Measurements from ENCODE around the gene TMEM256. TPM values are rescaled to one million over a fixed set of nuclear protein-coding genes. Genes with fewer than 3 reads are reported as not detected.

TMEM256 gene
- total and polyA plus RNA-seq, 9 of the 15 experiments (the other 6 are each of a cell fraction or from before 2014, with no cell fraction given) = 43.4 to 177 (median 68.5) TPM

DNA sequence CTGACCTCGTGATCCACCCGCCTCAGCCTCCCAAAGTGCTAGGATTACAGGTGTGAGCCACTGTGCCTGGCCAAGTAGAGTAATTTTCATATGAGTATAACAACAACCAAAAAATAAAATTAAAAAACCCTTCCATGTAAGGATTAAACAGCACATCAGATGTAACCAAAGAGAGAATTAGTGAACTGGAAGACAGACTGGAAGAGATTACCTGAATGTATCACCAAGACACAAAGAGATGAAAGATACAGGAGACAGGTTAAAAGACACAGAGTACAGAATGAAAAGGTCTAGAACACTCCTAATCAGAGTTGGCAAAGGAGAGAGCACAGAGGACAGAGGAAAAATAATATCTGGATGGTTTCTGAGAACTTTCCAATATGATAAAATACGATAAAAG lies 24.8 kb downstream of the TMEM256 start:
- in situ Hi-C loops (cut with MboI) (no loop called here), intact Hi-C loops (cut with micrococcal nuclease) (no loop called here)
- Histone ChIP-seq H3K27ac (ENCODE audit: extremely low read depth, low read depth, low read length) (no peak overlapping the region), H3K4me1 (replicated peaks in 1 of 2; ENCODE audit: control insufficient read depth in 2 of 2, insufficient read depth in 2 of 2, low read length in 2 of 2) (peaks cover 8 to 18% of the 10 kb centered on the region in 2 experiments; a peak in 4 of 5 replicates), H3K9me3 (replicated peaks; ENCODE audit: control insufficient read depth, insufficient read depth, low read depth, low read length) (peaks cover 2% of the 10 kb centered on the region; the same call in 1 of the 2 replicates), H3K9ac (ENCODE audit: insufficient read depth in 1 of 2, low read depth in 2 of 2, low read length in 2 of 2) (no peak overlapping the region), H3K79me2 (ENCODE audit: control insufficient read depth, insufficient read depth, low read length) (no peaks in the 10 kb centered on the region; the same call in 2 of the 3 replicates), H4K20me1 (replicated peaks; ENCODE audit: control insufficient read depth, insufficient read depth, low read length) (no peaks in the 10 kb centered on the region), H3K36me3 (ENCODE audit: control insufficient read depth, insufficient read depth, low read length) (no peaks in the 10 kb centered on the region), H2AFZ (ENCODE audit: low read depth, low read length) (no peak overlapping the region), H3K27me3 (ENCODE audit: control insufficient read depth in 2 of 2, insufficient read depth in 2 of 2, low read length in 2 of 2) (no peaks in the 10 kb centered on the region), H3K9me1 (ENCODE audit: control insufficient read depth, insufficient read depth, low read length) (no peaks in the 10 kb centered on the region), H3K4me2 (ENCODE audit: insufficient read depth, low read length) (no peak overlapping the region), H3K4me3 (no peak overlapping the region)
- 71% methylated on average over 3 of the region's 3 CpGs for WGBS (ENCODE audit: insufficient coverage, low coverage, missing lambda C conversion rate)
- ATAC-seq (no peak), FAIRE-seq (no peak), DNase-seq (ENCODE audit: extremely low read depth in 1 of 4, low spot score in 3 of 4) (no peak)
- peak in 1 of 2 experiments; percentile 36; a peak in 1 of 4 replicates for TF ChIP-seq KDM1A (IDR thresholded peaks at IDR 0.05)
- TF ChIP-seq TRIM28 (IDR thresholded peaks at IDR 0.05) = peak; percentile 76; the same call in 1 of the 2 replicates
- TF ChIP-seq CBX3 (IDR thresholded peaks at IDR 0.05; ENCODE audit: borderline replicate concordance in 1 of 2, low read length in 2 of 2) = peak in 1 of 2 experiments; percentile 71; a peak in 1 of 3 replicates
- no peak for TF ChIP-seq ESRRA (IDR thresholded peaks at IDR 0.05; ENCODE audit: borderline replicate concordance, low read depth)
- TF ChIP-seq BCOR (IDR thresholded peaks at IDR 0.05) = peak; percentile 62
- peak; percentile 44 for TF ChIP-seq RBM25 (IDR thresholded peaks at IDR 0.05; ENCODE audit: low read depth, low read length, severe bottlenecking)
- no peak for TF ChIP-seq RNF2 (IDR thresholded peaks at IDR 0.05)
- TF ChIP-seq, protein P1, sequence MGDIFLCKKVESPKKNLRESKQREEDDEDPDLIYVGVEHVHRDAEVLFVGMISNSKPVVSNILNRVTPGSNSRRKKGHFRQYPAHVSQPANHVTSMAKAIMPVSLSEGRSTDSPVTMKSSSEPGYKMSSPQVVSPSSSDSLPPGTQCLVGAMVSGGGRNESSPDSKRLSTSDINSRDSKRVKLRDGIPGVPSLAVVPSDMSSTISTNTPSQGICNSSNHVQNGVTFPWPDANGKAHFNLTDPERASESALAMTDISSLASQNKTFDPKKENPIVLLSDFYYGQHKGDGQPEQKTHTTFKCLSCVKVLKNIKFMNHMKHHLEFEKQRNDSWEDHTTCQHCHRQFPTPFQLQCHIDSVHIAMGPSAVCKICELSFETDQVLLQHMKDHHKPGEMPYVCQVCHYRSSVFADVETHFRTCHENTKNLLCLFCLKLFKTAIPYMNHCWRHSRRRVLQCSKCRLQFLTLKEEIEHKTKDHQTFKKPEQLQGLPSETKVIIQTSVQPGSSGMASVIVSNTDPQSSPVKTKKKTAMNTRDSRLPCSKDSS (IDR thresholded peaks at IDR 0.05; ENCODE audit: low read depth, partially characterized antibody) = peak; percentile 36
- TF ChIP-seq ZFP30 (CRISPR knock-in tag; IDR thresholded peaks at IDR 0.05; ENCODE audit: borderline replicate concordance) = peak; percentile 62; the same call in 1 of the 2 replicates
- 0 out of 4 replicates have a peak, but pooled peaks of 1 of the 2 experiments have one; percentile 18 for TF ChIP-seq TRIM24 (IDR thresholded peaks at IDR 0.05)
- POLR2A ChIA-PET = no interaction called here
- no TSS peak for BruUV-seq (replicated peaks)
- CTCF ChIA-PET (ENCODE audit: low intra/inter-chr PET ratio) = no interaction called here
